Thyroid gland (tissue), 4 donors: Measurements from ENCODE around the gene ALG8. TPM values are rescaled to one million over a fixed set of nuclear protein-coding genes. Genes with fewer than 3 reads are reported as not detected.

ENCODE experiments used
- DNase-seq, 2 donors: peaks; one replicate each; pipeline ENCODE4 v3.0.0-alpha.2; 2019
- H3K27ac ChIP-seq, 3 donors: fragments of 200-600 bp; sonication (generic); 1 replicate in 2 of 3; 2 replicates in 1 of 3; pipeline ENCODE4 v1.5.1; 2016 to 2019; ENCODE audit warnings: mild to moderate bottlenecking in 1 of 3, moderate library complexity in 1 of 3
- H3K27me3 ChIP-seq: fragments of 200-600 bp; sonication (generic); one replicate; pipeline ENCODE4 v1.5.1; 2019
- H3K36me3 ChIP-seq, 2 donors: fragments of 200-600 bp; sonication (generic); one replicate each; pipeline ENCODE4 v1.5.1; 2016 to 2019
- H3K4me1 ChIP-seq, 2 donors: fragments of 200-600 bp; sonication (generic); one replicate each; pipeline ENCODE4 v1.5.1; 2017 to 2019
- H3K4me3 ChIP-seq, 3 donors: fragments of 200-600 bp; sonication (generic); replicated peaks in 1 of 3; 1 replicate in 2 of 3; 2 replicates in 1 of 3; pipeline ENCODE4 v1.5.1; 2016; ENCODE audit warnings: mild to moderate bottlenecking in 1 of 3
- H3K9me3 ChIP-seq: fragments of 200-600 bp; sonication (generic); one replicate; pipeline ENCODE4 v1.5.1; 2017
- POLR2A ChIP-seq, 2 donors: fragments of 450-650 bp; IDR thresholded peaks; one replicate each; pipeline ENCODE4 v1.6.1; 2017; ENCODE audit warnings: antibody characterized with exemption in 2 of 2, mild to moderate bottlenecking in 2 of 2, moderate library complexity in 1 of 2
- WGBS, 2 donors: methylation state at CpG; one replicate each; pipeline ENCODE4 v1.1.5; 2017; 5-methylcytosine and 5-hydroxymethylcytosine counted together
- intact Hi-C: fragments of 100-400 bp; cut with DNase I; formaldehyde crosslinking; loops from one replicate; pipeline ENCODE4 v1.15.1; 2023
- total RNA-seq, 4 donors: library from RNA; depleted of rRNA; stranded (reverse); fragments of >200 nt; gene quantifications; one replicate each; pipeline ENCODE4 v1.2.3, GENCODE V29; 2016
- TF ChIP-seq, protein P1 (sequence below), 6 experiments: fragments of 200-600 bp in 3 of 6; fragments of 450-650 bp in 3 of 6; sonication (generic) in 3 of 6; IDR thresholded peaks; one replicate each; pipeline ENCODE4 v1.5.1; 2016 to 2019; ENCODE audit warnings: antibody characterized with exemption in 6 of 6, mild to moderate bottlenecking in 2 of 6, inconsistent platforms in 1 of 6, moderate library complexity in 1 of 6

The ALG8 gene
- total RNA-seq, 4 donors from 2014 or later: 49.6 to 86.7 (median 52.5) TPM

DNA sequence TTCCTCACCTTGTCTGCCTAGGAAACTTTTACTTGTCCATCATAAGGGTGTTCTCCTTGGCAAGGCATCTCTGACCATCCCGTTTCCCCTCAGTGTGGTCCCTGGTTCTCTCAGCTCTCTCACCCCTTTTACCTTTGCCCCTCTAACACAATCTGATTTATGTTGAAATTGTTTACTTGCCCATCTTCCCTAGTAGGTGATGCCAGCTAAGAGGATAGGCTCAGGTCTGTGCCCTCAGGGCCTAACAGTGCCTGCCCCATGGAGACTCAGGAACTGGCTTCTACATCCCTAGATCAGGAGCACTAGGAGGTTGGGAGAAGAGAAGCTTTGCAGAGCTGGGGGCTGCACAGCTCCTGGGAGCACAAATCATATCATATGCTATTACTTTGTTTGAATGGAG, 21.1 kb upstream of the ALG8 start:
- H3K36me3 ChIP-seq: no peaks in the 10 kb centered on the region
- no peak overlapping the region for H3K4me3 ChIP-seq
- 95 to 100% methylated on average over 1 of the region's 1 CpG for WGBS, 2 donors
- no peaks in the 10 kb centered on the region for H3K9me3 ChIP-seq
- intact Hi-C loops: no loop called here
- TF ChIP-seq POLR2A (IDR thresholded peaks at IDR 0.05): no peak
- TF ChIP-seq, protein P1, sequence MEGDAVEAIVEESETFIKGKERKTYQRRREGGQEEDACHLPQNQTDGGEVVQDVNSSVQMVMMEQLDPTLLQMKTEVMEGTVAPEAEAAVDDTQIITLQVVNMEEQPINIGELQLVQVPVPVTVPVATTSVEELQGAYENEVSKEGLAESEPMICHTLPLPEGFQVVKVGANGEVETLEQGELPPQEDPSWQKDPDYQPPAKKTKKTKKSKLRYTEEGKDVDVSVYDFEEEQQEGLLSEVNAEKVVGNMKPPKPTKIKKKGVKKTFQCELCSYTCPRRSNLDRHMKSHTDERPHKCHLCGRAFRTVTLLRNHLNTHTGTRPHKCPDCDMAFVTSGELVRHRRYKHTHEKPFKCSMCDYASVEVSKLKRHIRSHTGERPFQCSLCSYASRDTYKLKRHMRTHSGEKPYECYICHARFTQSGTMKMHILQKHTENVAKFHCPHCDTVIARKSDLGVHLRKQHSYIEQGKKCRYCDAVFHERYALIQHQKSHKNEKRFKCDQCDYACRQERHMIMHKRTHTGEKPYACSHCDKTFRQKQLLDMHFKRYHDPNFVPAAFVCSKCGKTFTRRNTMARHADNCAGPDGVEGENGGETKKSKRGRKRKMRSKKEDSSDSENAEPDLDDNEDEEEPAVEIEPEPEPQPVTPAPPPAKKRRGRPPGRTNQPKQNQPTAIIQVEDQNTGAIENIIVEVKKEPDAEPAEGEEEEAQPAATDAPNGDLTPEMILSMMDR (IDR thresholded peaks at IDR 0.05): no peak
- DNase-seq: no peak
- no peak overlapping the region for H3K27ac ChIP-seq
- peaks cover 3 to 46% of the 10 kb centered on the region in 2 donors for H3K4me1 ChIP-seq
- no peaks in the 10 kb centered on the region for H3K27me3 ChIP-seq

GRCh38 chr11:78158987-78159652, 19.7 kb upstream of the ALG8 start:
- TF ChIP-seq POLR2A (IDR thresholded peaks at IDR 0.05): no peak
- TF ChIP-seq, protein P1 (IDR thresholded peaks at IDR 0.05): no peak
- H3K36me3 ChIP-seq: no peaks in the 10 kb centered on the region
- intact Hi-C loops: no loop called here
- peaks cover 3 to 43% of the 10 kb centered on the region in 2 donors for H3K4me1 ChIP-seq
- DNase-seq: peak; percentile 64
- H3K27me3 ChIP-seq: no peaks in the 10 kb centered on the region
- H3K4me3 ChIP-seq: no peak overlapping the region
- no peaks in the 10 kb centered on the region for H3K9me3 ChIP-seq
- peak overlapping the region; percentile 22 to 67 (median 55) for H3K27ac ChIP-seq
- WGBS, 2 donors: 45 to 51% methylated on average over 6 of the region's 6 CpGs

GRCh38 chr11:78156127-78156844, 16.9 kb upstream of the ALG8 start:
- WGBS, 2 donors: 71 to 75% methylated on average over 6 of the region's 6 CpGs
- Histone ChIP-seq H3K27ac (no peak overlapping the region), H3K36me3 (no peaks in the 10 kb centered on the region), H3K27me3 (no peaks in the 10 kb centered on the region), H3K4me1 (peaks cover 3 to 17% of the 10 kb centered on the region in 2 donors), H3K4me3 (no peak overlapping the region), H3K9me3 (no peaks in the 10 kb centered on the region)
- intact Hi-C loops: no loop called here
- no peak for DNase-seq
- TF ChIP-seq POLR2A (IDR thresholded peaks at IDR 0.05): no peak
- TF ChIP-seq, protein P1 (IDR thresholded peaks at IDR 0.05): no peak

DNA sequence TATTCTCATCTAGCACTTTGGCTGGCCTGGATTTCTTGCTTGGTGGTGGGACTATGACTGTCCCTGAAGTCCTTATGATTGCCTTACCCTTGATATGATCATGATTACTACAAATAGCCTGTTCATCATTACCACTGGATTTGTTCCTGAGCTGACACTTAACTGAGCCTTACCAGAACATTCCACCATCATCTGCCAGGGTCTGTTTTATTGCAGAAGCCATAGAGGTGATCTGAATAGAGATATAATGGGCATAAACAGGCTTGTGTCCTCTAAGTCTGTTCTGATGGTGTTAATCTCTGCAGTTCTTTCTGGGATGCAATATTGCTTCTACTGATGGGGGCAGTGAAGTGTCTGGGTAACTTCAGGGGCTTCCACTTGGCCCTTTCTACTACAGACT, 12.4 kb upstream of the ALG8 start:
- no peak for DNase-seq
- Histone ChIP-seq H3K27ac (no peak overlapping the region), H3K4me3 (no peak overlapping the region), H3K4me1 (no peaks in the 10 kb centered on the region), H3K36me3 (no peaks in the 10 kb centered on the region), H3K9me3 (no peaks in the 10 kb centered on the region), H3K27me3 (no peaks in the 10 kb centered on the region)
- intact Hi-C loops: no loop called here
- TF ChIP-seq, protein P1 (IDR thresholded peaks at IDR 0.05): no peak
- no peak for TF ChIP-seq POLR2A (IDR thresholded peaks at IDR 0.05)

- TF ChIP-seq POLR2A (IDR thresholded peaks at IDR 0.05): no peak
- TF ChIP-seq, protein P1 (IDR thresholded peaks at IDR 0.05): no peak
- DNase-seq: no peak
- H3K4me3 ChIP-seq: no peak overlapping the region
Measured at GRCh38 chr11:78150754-78151153, 11.3 kb upstream of the ALG8 start.

More at GRCh38 chr11:78150754-78151153, 11.3 kb upstream of the ALG8 start:
- H3K36me3 ChIP-seq: no peaks in the 10 kb centered on the region
- H3K9me3 ChIP-seq: no peaks in the 10 kb centered on the region
- H3K4me1 ChIP-seq: peaks cover 0 to 5% of the 10 kb centered on the region in 2 donors
- H3K27me3 ChIP-seq: no peaks in the 10 kb centered on the region
- intact Hi-C loops: no loop called here
- no peak overlapping the region for H3K27ac ChIP-seq
